PC-9 (cell line): ENCODE data around the gene ACTR8. TPM values are rescaled to one million over a fixed set of nuclear protein-coding genes. Genes with fewer than 3 reads are reported as not detected.

ENCODE experiments used
- BruUV-seq: library from RNA; stranded (reverse); fragments of 400-500 nt; replicated peaks from 2 replicates; lab custom pipeline; 2021; lab: Mats Ljungman, UMichigan
- CTCF ChIA-PET: fragments of 300-600 bp; sonication (Branson Sonifier 250); formaldehyde crosslinking; loops from one replicate; lab custom pipeline; 2022; ENCODE audit warnings: antibody characterized with exemption; lab: Charles Lee
- POLR2A ChIA-PET: fragments of 300-600 bp; sonication (Branson Sonifier 250); formaldehyde crosslinking; loops from one replicate; lab custom pipeline; 2022; ENCODE audit warnings: antibody characterized with exemption; ENCODE audit not compliant: unreplicated experiment; lab: Charles Lee
- DNase-seq, 2 experiments: peaks; one replicate each; pipeline versions ENCODE4 v3.0.0 to v3.0.0-alpha.2; 2015 to 2022; ENCODE audit warnings: mixed read lengths in 1 of 2
- H2AFZ ChIP-seq: fragments of 200-600 bp; sonication (generic); 2 replicates; pipeline ENCODE4 v1.8.1; 2017; ENCODE audit warnings: antibody characterized with exemption
- H3F3A ChIP-seq: fragments of 200-600 bp; sonication (generic); 2 replicates; pipeline ENCODE4 v1.8.1; 2017; ENCODE audit warnings: antibody characterized with exemption, mild to moderate bottlenecking, low read depth; ENCODE audit not compliant: insufficient read depth
- H3K27ac ChIP-seq: fragments of 200-600 bp; sonication (generic); 2 replicates; pipeline ENCODE4 v1.6.1; 2016; ENCODE audit warnings: mixed run types
- H3K27me3 ChIP-seq: fragments of 200-600 bp; sonication (generic); 2 replicates; pipeline ENCODE4 v1.6.1; 2016; ENCODE audit warnings: low read depth, mixed run types; ENCODE audit not compliant: insufficient read depth
- H3K36me3 ChIP-seq: fragments of 200-600 bp; sonication (generic); 2 replicates; pipeline ENCODE4 v1.6.1; 2016; ENCODE audit warnings: low read depth, mixed run types
- H3K4me1 ChIP-seq: fragments of 200-600 bp; sonication (generic); replicated peaks from 2 replicates; pipeline ENCODE4 v1.6.1; 2016; ENCODE audit warnings: mixed run types; ENCODE audit not compliant: insufficient read depth
- H3K4me2 ChIP-seq: fragments of 200-600 bp; sonication (generic); 2 replicates; pipeline ENCODE4 v1.6.1; 2017; ENCODE audit warnings: mixed run types
- H3K4me3 ChIP-seq: fragments of 200-600 bp; sonication (generic); 2 replicates; pipeline ENCODE4 v1.6.1; 2016; ENCODE audit warnings: mixed run types
- H3K79me2 ChIP-seq: fragments of 200-600 bp; sonication (generic); 2 replicates; pipeline ENCODE4 v1.6.1; 2017; ENCODE audit warnings: low read depth, mixed run types
- H3K9me2 ChIP-seq: fragments of 200-600 bp; sonication (generic); 2 replicates; pipeline ENCODE4 v1.8.1; 2017; ENCODE audit warnings: mild to moderate bottlenecking; ENCODE audit not compliant: insufficient read depth
- H3K9me3 ChIP-seq: fragments of 200-600 bp; sonication (generic); 2 replicates; pipeline ENCODE4 v1.8.1; 2016; ENCODE audit warnings: low read depth; ENCODE audit not compliant: insufficient read depth
- H4K20me1 ChIP-seq: fragments of 200-600 bp; sonication (generic); 2 replicates; pipeline ENCODE4 v1.8.1; 2017; ENCODE audit not compliant: insufficient read depth
- EZH2 ChIP-seq: fragments of 200-600 bp; sonication (generic); IDR thresholded peaks from 2 replicates; pipeline ENCODE4 v1.8.0; 2017; ENCODE audit warnings: antibody characterized with exemption, low read depth
- intact Hi-C: fragments of 100-400 bp; cut with micrococcal nuclease; formaldehyde crosslinking; loops from one replicate; pipeline ENCODE4 v1.10.0; 2022; ENCODE audit not compliant: unreplicated experiment
- total RNA-seq: library from RNA; stranded (reverse); gene quantifications from 2 replicates; pipeline ENCODE4 v1.2.3, GENCODE V29; 2021
- TF ChIP-seq, protein P1 (sequence below): fragments of 200-600 bp; sonication (generic); conservative IDR thresholded peaks from 2 replicates; pipeline ENCODE4 v1.6.1; 2017; ENCODE audit warnings: mixed run types, antibody characterized with exemption, mild to moderate bottlenecking, moderate library complexity

The ACTR8 gene
- total RNA-seq, 1 experiment from 2014 or later, result 25.5 TPM

DNA sequence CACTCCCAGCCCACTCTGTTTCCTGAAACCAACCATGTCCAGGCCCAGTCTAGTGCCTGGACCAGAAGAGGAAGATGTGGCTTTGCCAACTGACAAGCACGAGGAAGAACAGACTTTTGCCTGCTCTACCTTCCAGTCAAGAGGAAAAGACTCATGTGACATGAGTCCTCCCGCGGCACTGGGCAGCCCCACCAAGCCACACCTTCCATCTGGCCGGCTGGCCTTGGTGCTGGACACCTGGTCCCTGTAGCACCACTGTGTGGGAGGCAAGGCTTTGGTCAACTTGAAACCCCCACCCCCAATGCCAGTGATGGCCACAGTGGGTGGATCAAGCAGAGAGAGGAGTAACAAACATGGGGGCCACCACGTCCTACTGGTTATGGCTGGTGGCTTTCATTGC is 48.3 kb downstream of the ACTR8 start:
- no peaks in the 10 kb centered on the region for H3K9me2 ChIP-seq
- CTCF ChIA-PET, result no interaction called here
- H3K79me2 ChIP-seq, result no peaks in the 10 kb centered on the region
- H4K20me1 ChIP-seq, result no peaks in the 10 kb centered on the region
- no peaks in the 10 kb centered on the region for H3F3A ChIP-seq
- no TSS peak for BruUV-seq
- no peaks in the 10 kb centered on the region for H3K36me3 ChIP-seq
- TF ChIP-seq EZH2, result no peak
- TF ChIP-seq, protein P1, sequence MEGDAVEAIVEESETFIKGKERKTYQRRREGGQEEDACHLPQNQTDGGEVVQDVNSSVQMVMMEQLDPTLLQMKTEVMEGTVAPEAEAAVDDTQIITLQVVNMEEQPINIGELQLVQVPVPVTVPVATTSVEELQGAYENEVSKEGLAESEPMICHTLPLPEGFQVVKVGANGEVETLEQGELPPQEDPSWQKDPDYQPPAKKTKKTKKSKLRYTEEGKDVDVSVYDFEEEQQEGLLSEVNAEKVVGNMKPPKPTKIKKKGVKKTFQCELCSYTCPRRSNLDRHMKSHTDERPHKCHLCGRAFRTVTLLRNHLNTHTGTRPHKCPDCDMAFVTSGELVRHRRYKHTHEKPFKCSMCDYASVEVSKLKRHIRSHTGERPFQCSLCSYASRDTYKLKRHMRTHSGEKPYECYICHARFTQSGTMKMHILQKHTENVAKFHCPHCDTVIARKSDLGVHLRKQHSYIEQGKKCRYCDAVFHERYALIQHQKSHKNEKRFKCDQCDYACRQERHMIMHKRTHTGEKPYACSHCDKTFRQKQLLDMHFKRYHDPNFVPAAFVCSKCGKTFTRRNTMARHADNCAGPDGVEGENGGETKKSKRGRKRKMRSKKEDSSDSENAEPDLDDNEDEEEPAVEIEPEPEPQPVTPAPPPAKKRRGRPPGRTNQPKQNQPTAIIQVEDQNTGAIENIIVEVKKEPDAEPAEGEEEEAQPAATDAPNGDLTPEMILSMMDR, result no peak
- no peaks in the 10 kb centered on the region for H3K9me3 ChIP-seq
- H3K27me3 ChIP-seq, result peaks cover 12% of the 10 kb centered on the region; the same call in 1 of the 2 replicates
- no peak overlapping the region for H3K4me2 ChIP-seq
- intact Hi-C loops, result no loop called here
- H3K27ac ChIP-seq, result no peak overlapping the region
- no peak for DNase-seq
- POLR2A ChIA-PET, result no interaction called here
- H3K4me3 ChIP-seq, result no peak overlapping the region
- H3K4me1 ChIP-seq, result no peaks in the 10 kb centered on the region
- no peak overlapping the region for H2AFZ ChIP-seq

DNA sequence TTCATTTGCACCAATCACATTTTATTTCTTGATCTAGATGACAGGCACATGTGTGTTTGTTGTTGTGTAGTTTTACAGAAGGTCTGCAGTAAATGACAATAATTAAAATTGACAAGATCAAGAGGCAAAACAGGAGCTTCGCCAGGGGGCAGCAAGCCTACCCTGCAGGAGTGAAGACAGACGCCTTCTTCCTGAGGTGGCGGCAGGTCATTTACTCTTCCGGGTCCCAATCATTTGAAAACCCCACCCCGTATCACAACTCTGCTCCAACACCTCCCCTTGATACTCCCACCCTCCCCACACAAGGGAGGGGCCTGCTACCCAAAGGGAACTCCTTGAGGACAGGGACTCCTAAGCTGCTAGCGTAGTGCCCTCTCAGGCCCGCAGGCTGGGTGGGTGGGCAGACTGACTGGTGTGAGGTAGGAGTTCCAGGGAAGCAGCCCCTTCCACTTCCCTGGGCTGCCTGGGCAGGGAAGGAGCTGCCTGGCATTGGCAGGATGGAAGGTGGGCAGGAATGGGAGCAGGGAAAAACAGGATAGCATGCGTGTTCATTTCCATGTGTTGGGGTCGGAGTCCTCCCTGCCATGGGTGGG is 48.8 kb downstream of the ACTR8 start:
- Histone ChIP-seq H3K27me3 (peaks cover 12% of the 10 kb centered on the region; the same call in 1 of the 2 replicates), H3F3A (no peaks in the 10 kb centered on the region), H4K20me1 (no peaks in the 10 kb centered on the region), H3K79me2 (no peaks in the 10 kb centered on the region), H3K4me1 (no peaks in the 10 kb centered on the region), H3K27ac (no peak overlapping the region), H3K9me2 (no peaks in the 10 kb centered on the region), H3K36me3 (no peaks in the 10 kb centered on the region), H3K4me3 (no peak overlapping the region), H3K4me2 (no peak overlapping the region), H2AFZ (no peak overlapping the region), H3K9me3 (no peaks in the 10 kb centered on the region)
- intact Hi-C loops, result no loop called here
- CTCF ChIA-PET, result no interaction called here
- no TSS peak for BruUV-seq
- POLR2A ChIA-PET, result no interaction called here
- no peak for DNase-seq
- TF ChIP-seq EZH2, result no peak
- TF ChIP-seq, protein P1, result no peak

DNA sequence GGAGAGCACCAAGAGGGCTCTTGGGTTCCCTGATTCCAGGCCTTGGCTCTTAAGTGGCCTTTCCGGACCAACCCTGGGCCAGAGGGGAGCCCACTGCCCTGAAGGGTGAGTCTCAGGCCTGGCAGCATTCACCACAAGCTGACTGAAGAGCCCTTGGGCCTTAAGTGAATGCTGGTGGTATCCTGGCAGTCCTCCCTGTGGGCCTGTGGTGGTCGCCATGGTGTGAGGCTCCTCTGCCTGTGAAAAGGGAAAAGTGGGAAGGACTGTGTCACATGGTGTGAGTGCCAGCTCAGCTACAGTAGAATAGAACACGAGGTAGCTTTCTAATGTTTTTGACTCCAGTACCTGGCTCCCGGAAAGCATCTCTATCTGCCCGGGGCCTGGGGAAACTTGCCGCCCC is 51.0 kb downstream of the ACTR8 start:
- intact Hi-C loops, result no loop called here
- no peaks in the 10 kb centered on the region for H4K20me1 ChIP-seq
- H3K9me3 ChIP-seq, result no peaks in the 10 kb centered on the region
- H3K4me1 ChIP-seq, result no peaks in the 10 kb centered on the region
- TF ChIP-seq, protein P1, result no peak
- TF ChIP-seq EZH2, result no peak
- no peak overlapping the region for H2AFZ ChIP-seq
- no peak for DNase-seq
- H3K4me3 ChIP-seq, result no peak overlapping the region
- ChIA-PET POLR2A (no interaction called here), CTCF (no interaction called here)
- H3K9me2 ChIP-seq, result no peaks in the 10 kb centered on the region
- no peaks in the 10 kb centered on the region for H3K79me2 ChIP-seq
- H3K36me3 ChIP-seq, result no peaks in the 10 kb centered on the region
- no peaks in the 10 kb centered on the region for H3F3A ChIP-seq
- peaks cover 10% of the 10 kb centered on the region; the same call in 1 of the 2 replicates for H3K27me3 ChIP-seq
- no TSS peak for BruUV-seq
- no peak overlapping the region for H3K27ac ChIP-seq
- no peak overlapping the region for H3K4me2 ChIP-seq
